ENCODE results near the gene APBB2. TPM values are rescaled to one million over a fixed set of nuclear protein-coding genes. Genes with fewer than 3 reads are reported as not detected.

Gene APBB2
- total RNA-seq, 4 donors from 2014 or later = 51.7 to 75.9 (median 71.1) TPM

DNA sequence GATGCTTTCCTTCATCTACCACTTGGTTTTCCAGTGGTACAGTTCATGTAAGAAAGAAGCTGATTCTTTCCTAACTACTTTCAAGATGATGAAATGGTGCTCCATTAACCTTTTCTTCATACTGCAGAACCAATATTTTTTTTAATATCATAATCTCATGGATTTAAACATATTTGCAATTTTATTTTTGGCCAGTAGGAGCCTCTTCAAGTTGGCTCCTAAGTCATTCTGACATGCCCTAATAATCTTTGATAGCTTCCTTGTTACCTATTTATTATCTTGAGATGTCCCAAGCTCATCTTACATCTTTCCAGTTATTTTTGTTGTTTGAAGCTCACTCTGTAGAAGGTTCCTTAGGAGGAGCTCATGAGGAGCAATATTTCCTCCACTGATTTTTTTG lies 170.2 kb downstream of the APBB2 start:
- Histone ChIP-seq H3K27ac (replicated peaks in 1 of 4) (no peak overlapping the region), H3K36me3 (no peaks in the 10 kb centered on the region), H3K4me3 (no peak overlapping the region), H3K9me3 (peaks cover 0 to 12% (median 0%) of the 10 kb centered on the region in 4 donors), H3K4me1 (no peaks in the 10 kb centered on the region), H3K27me3 (no peaks in the 10 kb centered on the region)
- DNase-seq (ENCODE audit: extremely low spot score) = no peak
- TF ChIP-seq EP300 (IDR thresholded peaks at IDR 0.05) (no peak), POLR2AphosphoS5 (IDR thresholded peaks at IDR 0.05) (no peak), CTCF (IDR thresholded peaks at IDR 0.05) (no peak), POLR2A (IDR thresholded peaks at IDR 0.05; ENCODE audit: low read depth) (no peak)
- intact Hi-C loops (cut with DNase I) = no loop called here

DNA sequence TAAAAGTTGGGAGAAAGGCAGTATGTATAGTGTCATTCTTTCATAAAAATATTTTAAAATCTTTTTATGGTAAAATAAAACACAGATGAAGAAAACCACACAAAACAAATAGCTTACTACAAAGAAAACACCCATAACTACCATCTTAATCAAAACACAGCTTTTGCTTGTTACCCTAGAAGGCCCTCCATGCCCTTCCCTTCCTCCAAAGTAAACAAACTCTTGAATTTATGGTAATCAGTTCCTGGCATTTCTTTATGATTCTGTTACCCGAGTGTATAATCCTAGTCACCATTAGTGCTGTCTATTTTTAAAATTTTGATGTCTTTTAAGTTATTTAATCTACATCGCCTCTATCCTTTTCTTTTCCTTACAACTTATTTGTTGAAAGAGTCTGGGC lies 170.9 kb downstream of the APBB2 start:
- WGBS = 89% methylated on average over 2 of the region's 2 CpGs
- DNase-seq (ENCODE audit: extremely low spot score) = no peak
- Histone ChIP-seq H3K36me3 (no peaks in the 10 kb centered on the region), H3K27me3 (no peaks in the 10 kb centered on the region), H3K9me3 (peaks cover 0 to 12% (median 0%) of the 10 kb centered on the region in 4 donors), H3K27ac (replicated peaks in 1 of 4) (no peak overlapping the region), H3K4me1 (no peaks in the 10 kb centered on the region), H3K4me3 (no peak overlapping the region)
- TF ChIP-seq CTCF (IDR thresholded peaks at IDR 0.05) (no peak), POLR2A (IDR thresholded peaks at IDR 0.05; ENCODE audit: low read depth) (no peak), EP300 (IDR thresholded peaks at IDR 0.05) (no peak), POLR2AphosphoS5 (IDR thresholded peaks at IDR 0.05) (no peak)
- intact Hi-C loops (cut with DNase I) = no loop called here

DNA sequence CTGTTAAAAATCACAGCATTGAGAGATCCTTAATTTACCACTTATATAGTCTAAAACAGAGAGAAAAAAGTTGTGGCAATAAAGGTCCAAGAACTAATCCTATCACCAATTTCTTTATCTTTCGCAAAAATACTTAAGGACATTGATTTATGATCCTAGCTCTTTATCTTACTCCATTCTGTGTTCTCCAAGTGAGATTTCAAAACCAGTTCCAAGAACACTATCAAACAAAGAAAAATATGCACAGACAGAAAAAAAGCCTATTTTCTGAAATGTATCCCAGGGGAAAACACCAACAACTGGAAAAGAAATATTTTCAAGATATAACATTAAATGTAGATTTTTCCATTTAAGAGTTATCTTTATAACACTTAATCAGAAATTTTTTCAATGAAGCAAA lies 172.8 kb downstream of the APBB2 start:
- Histone ChIP-seq H3K27ac (replicated peaks in 1 of 4) (no peak overlapping the region), H3K27me3 (no peaks in the 10 kb centered on the region), H3K9me3 (peaks cover 0 to 12% (median 0%) of the 10 kb centered on the region in 4 donors), H3K4me1 (no peaks in the 10 kb centered on the region), H3K4me3 (no peak overlapping the region), H3K36me3 (no peaks in the 10 kb centered on the region)
- DNase-seq (ENCODE audit: extremely low spot score) = no peak
- intact Hi-C loops (cut with DNase I) = no loop called here
- TF ChIP-seq CTCF (IDR thresholded peaks at IDR 0.05) (no peak), POLR2AphosphoS5 (IDR thresholded peaks at IDR 0.05) (no peak), EP300 (IDR thresholded peaks at IDR 0.05) (no peak), POLR2A (IDR thresholded peaks at IDR 0.05; ENCODE audit: low read depth) (no peak)
- WGBS = 85% methylated on average over 1 of the region's 1 CpG

DNA sequence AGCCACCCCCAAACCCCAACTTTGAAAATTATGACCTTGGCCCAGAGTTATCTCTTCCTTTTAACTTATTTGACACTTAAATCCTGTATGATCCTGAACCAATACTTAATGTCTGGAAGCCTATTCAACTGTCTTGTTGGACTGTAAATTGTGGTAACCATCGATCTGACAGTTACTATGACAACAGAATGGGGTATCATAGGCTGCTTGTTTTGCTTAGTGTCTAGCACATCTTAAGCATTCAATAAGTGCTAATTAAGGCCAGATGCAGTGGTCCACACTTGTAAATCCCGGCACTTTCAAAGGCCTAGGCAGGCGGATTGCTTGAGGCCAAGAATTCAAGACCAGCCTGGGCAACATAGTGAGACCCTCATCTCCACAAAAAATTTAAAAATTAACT lies 175.0 kb downstream of the APBB2 start:
- Histone ChIP-seq H3K9me3 (peaks cover 0 to 1% (median 0%) of the 10 kb centered on the region in 4 donors), H3K4me3 (no peak overlapping the region), H3K27ac (replicated peaks in 1 of 4) (no peak overlapping the region), H3K36me3 (no peaks in the 10 kb centered on the region), H3K27me3 (no peaks in the 10 kb centered on the region), H3K4me1 (no peaks in the 10 kb centered on the region)
- 93% methylated on average over 3 of the region's 3 CpGs for WGBS
- intact Hi-C loops (cut with DNase I) = no loop called here
- DNase-seq (ENCODE audit: extremely low spot score) = no peak
- TF ChIP-seq POLR2AphosphoS5 (IDR thresholded peaks at IDR 0.05) = no peak
- TF ChIP-seq POLR2A (IDR thresholded peaks at IDR 0.05; ENCODE audit: low read depth) = no peak
- TF ChIP-seq CTCF (IDR thresholded peaks at IDR 0.05) = no peak
- TF ChIP-seq EP300 (IDR thresholded peaks at IDR 0.05) = no peak

- TF ChIP-seq POLR2AphosphoS5 (IDR thresholded peaks at IDR 0.05) (no peak), EP300 (IDR thresholded peaks at IDR 0.05) (no peak), CTCF (IDR thresholded peaks at IDR 0.05) (no peak), POLR2A (IDR thresholded peaks at IDR 0.05; ENCODE audit: low read depth) (no peak)
- no peak overlapping the region for H3K27ac ChIP-seq (replicated peaks in 1 of 4)
- H3K36me3 ChIP-seq = no peaks in the 10 kb centered on the region
- no peaks in the 10 kb centered on the region for H3K27me3 ChIP-seq
- no peak overlapping the region for H3K4me3 ChIP-seq
- no peak for DNase-seq (ENCODE audit: extremely low spot score)
- intact Hi-C loops (cut with DNase I) = no loop called here
- H3K9me3 ChIP-seq = no peaks in the 10 kb centered on the region
- 91% methylated on average over 2 of the region's 2 CpGs for WGBS
- H3K4me1 ChIP-seq = no peaks in the 10 kb centered on the region
Measured at GRCh38 chr4:41038304-41038703, 176.0 kb downstream of the APBB2 start.

All from esophagus muscularis mucosa (tissue), 4 donors.